Measurements from ENCODE around the gene NFATC2IP. TPM values are rescaled to one million over a fixed set of nuclear protein-coding genes. Genes with fewer than 3 reads are reported as not detected.
A peak's percentile ranks its signal among the peaks of the same experiment; 100 is the strongest.

NFATC2IP gene
- total RNA-seq, 1 experiment from 2014 or later = 58.2 TPM

- Histone ChIP-seq H3K4me1 (0 out of 2 replicates have a peak, but pooled peaks cover 6% of the 10 kb centered on the region), H3K36me3 (ENCODE audit: control insufficient read depth, insufficient read depth, low read length) (no peaks in the 10 kb centered on the region), H3K27me3 (replicated peaks; ENCODE audit: control insufficient read depth, insufficient read depth, low read length) (no peaks in the 10 kb centered on the region), H3K9me3 (no peaks in the 10 kb centered on the region), H3K4me3 (ENCODE audit: low read depth, low read length) (peak overlapping the region; percentile 98)
- TSS peak; percentile 96 for BruUV-seq (replicated peaks)
- DNase-seq = peak; percentile 71 to 73
- peaks cover 13% of the 10 kb centered on the region for H3K4me1 Mint-ChIP-seq (ENCODE audit: low read depth, unreplicated experiment)
- TF ChIP-seq, protein P1, sequence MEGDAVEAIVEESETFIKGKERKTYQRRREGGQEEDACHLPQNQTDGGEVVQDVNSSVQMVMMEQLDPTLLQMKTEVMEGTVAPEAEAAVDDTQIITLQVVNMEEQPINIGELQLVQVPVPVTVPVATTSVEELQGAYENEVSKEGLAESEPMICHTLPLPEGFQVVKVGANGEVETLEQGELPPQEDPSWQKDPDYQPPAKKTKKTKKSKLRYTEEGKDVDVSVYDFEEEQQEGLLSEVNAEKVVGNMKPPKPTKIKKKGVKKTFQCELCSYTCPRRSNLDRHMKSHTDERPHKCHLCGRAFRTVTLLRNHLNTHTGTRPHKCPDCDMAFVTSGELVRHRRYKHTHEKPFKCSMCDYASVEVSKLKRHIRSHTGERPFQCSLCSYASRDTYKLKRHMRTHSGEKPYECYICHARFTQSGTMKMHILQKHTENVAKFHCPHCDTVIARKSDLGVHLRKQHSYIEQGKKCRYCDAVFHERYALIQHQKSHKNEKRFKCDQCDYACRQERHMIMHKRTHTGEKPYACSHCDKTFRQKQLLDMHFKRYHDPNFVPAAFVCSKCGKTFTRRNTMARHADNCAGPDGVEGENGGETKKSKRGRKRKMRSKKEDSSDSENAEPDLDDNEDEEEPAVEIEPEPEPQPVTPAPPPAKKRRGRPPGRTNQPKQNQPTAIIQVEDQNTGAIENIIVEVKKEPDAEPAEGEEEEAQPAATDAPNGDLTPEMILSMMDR (IDR thresholded peaks at IDR 0.05; ENCODE audit: insufficient read depth in 1 of 2, low read depth in 1 of 2, low read length in 1 of 2, severe bottlenecking in 1 of 2, unreplicated experiment in 1 of 2) = peak; percentile 55 to 77
- no peaks in the 10 kb centered on the region for H3K9me3 Mint-ChIP-seq (ENCODE audit: unreplicated experiment)
- no peaks in the 10 kb centered on the region for H3K27me3 Mint-ChIP-seq (ENCODE audit: insufficient read depth, unreplicated experiment)
- H3K27ac Mint-ChIP-seq (ENCODE audit: unreplicated experiment) = peak overlapping the region; percentile 96
- ChIA-PET POLR2A (interaction anchor here (0.6 to 0.9 kb wide), 4 partner anchors 23 to 855 kb away, joined by 3 to 7 read pairs (median 4); partner anchors contain the start of genes NFATC2IP and SH2B1), CTCF (interaction anchor here (0.6 to 1.0 kb wide), 5 partner anchors 11 to 29 kb away, joined by 3 to 5 read pairs (median 3); partner anchors contain the start of genes LAT and NFATC2IP)
- H3K4me3 Mint-ChIP-seq (ENCODE audit: unreplicated experiment) = peak overlapping the region; percentile 97
- H3K36me3 Mint-ChIP-seq (ENCODE audit: insufficient read depth, unreplicated experiment) = peaks cover 17% of the 10 kb centered on the region
- intact Hi-C loops (cut with micrococcal nuclease; ENCODE audit: unreplicated experiment) = loop anchor here (5.0 kb wide), 1 partner anchor 1093 kb away; the partner anchor contains the start of gene ALDOA
These were observed 23.3 kb downstream of the NFATC2IP start for GRCh38 chr16:28974007-28974436.

- TF ChIP-seq, protein P1 (IDR thresholded peaks at IDR 0.05; ENCODE audit: insufficient read depth in 1 of 2, low read depth in 1 of 2, low read length in 1 of 2, severe bottlenecking in 1 of 2, unreplicated experiment in 1 of 2) = no peak
- peaks cover 13% of the 10 kb centered on the region for H3K4me1 Mint-ChIP-seq (ENCODE audit: low read depth, unreplicated experiment)
- H3K27ac Mint-ChIP-seq (ENCODE audit: unreplicated experiment) = peak within 1 kb of the TSS; percentile 96
- Histone ChIP-seq H3K9me3 (no peaks in the 10 kb centered on the region), H3K4me3 (ENCODE audit: low read depth, low read length) (peak within 1 kb of the TSS; percentile 98), H3K27me3 (replicated peaks; ENCODE audit: control insufficient read depth, insufficient read depth, low read length) (no peaks in the 10 kb centered on the region), H3K4me1 (0 out of 2 replicates have a peak, but pooled peaks cover 6% of the 10 kb centered on the region), H3K36me3 (ENCODE audit: control insufficient read depth, insufficient read depth, low read length) (no peaks in the 10 kb centered on the region)
- peaks cover 19% of the 10 kb centered on the region for H3K36me3 Mint-ChIP-seq (ENCODE audit: insufficient read depth, unreplicated experiment)
- ChIA-PET CTCF (interaction anchor here (0.7 kb wide), 1 partner anchor 19 kb away, joined by 3 read pairs; no protein-coding TSS in a partner anchor), POLR2A (interaction anchor here (0.6 kb wide), 1 partner anchor 854 kb away, joined by 7 read pairs; no protein-coding TSS in a partner anchor)
- H3K9me3 Mint-ChIP-seq (ENCODE audit: unreplicated experiment) = no peaks in the 10 kb centered on the region
- no TSS peak for BruUV-seq (replicated peaks)
- peak; percentile 95 for DNase-seq
- H3K27me3 Mint-ChIP-seq (ENCODE audit: insufficient read depth, unreplicated experiment) = no peaks in the 10 kb centered on the region
- peak within 1 kb of the TSS; percentile 97 for H3K4me3 Mint-ChIP-seq (ENCODE audit: unreplicated experiment)
- intact Hi-C loops (cut with micrococcal nuclease; ENCODE audit: unreplicated experiment) = loop anchor here (5.0 kb wide), 1 partner anchor 1093 kb away; the partner anchor contains the start of gene ALDOA
These were observed 23.9 kb downstream of the NFATC2IP start, which contains the start of gene SPNS1 for GRCh38 chr16:28974437-28975157. Gene SPNS1 (plus strand): TSS chr16:28974778. CDS start chr16:28975152, 374 bp downstream.

- intact Hi-C loops (cut with micrococcal nuclease; ENCODE audit: unreplicated experiment) = no loop called here
- Mint-ChIP-seq H3K4me1 (ENCODE audit: low read depth, unreplicated experiment) (peaks cover 13% of the 10 kb centered on the region), H3K36me3 (ENCODE audit: insufficient read depth, unreplicated experiment) (peaks cover 24% of the 10 kb centered on the region), H3K9me3 (ENCODE audit: unreplicated experiment) (no peaks in the 10 kb centered on the region), H3K4me3 (ENCODE audit: unreplicated experiment) (peak overlapping the region; percentile 97), H3K27me3 (ENCODE audit: insufficient read depth, unreplicated experiment) (no peaks in the 10 kb centered on the region), H3K27ac (ENCODE audit: unreplicated experiment) (peak overlapping the region; percentile 96)
- Histone ChIP-seq H3K4me1 (0 out of 2 replicates have a peak, but pooled peaks cover 6% of the 10 kb centered on the region), H3K27me3 (replicated peaks; ENCODE audit: control insufficient read depth, insufficient read depth, low read length) (no peaks in the 10 kb centered on the region), H3K36me3 (ENCODE audit: control insufficient read depth, insufficient read depth, low read length) (no peaks in the 10 kb centered on the region), H3K9me3 (no peaks in the 10 kb centered on the region), H3K4me3 (ENCODE audit: low read depth, low read length) (peak overlapping the region; percentile 98)
- ChIA-PET CTCF (no interaction called here), POLR2A (no interaction called here)
- no TSS peak for BruUV-seq (replicated peaks)
- TF ChIP-seq, protein P1 (IDR thresholded peaks at IDR 0.05; ENCODE audit: insufficient read depth in 1 of 2, low read depth in 1 of 2, low read length in 1 of 2, severe bottlenecking in 1 of 2, unreplicated experiment in 1 of 2) = no peak
- DNase-seq = no peak
These were observed 24.4 kb downstream of the NFATC2IP start for GRCh38 chr16:28975158-28975599.
